Endothelial cell of umbilical vein (primary cell): ENCODE data around the gene TTI1. TPM values are rescaled to one million over a fixed set of nuclear protein-coding genes. Genes with fewer than 3 reads are reported as not detected.

ENCODE experiments used
- BruUV-seq: library from RNA; stranded (reverse); fragments of 400-500 nt; replicated peaks from 2 replicates; lab custom pipeline; 2021; lab: Mats Ljungman, UMichigan
- CTCF ChIA-PET: fragments of 300-600, 350-600 bp; sonication (Branson Sonifier 250); formaldehyde crosslinking; loops from one replicate; lab custom pipeline; 2021; ENCODE audit warnings: antibody characterized with exemption, inconsistent platforms; lab: Charles Lee
- POLR2A ChIA-PET: fragments of 300-600, 350-600 bp; sonication (Branson Sonifier 250); formaldehyde crosslinking; loops from one replicate; lab custom pipeline; 2021; ENCODE audit warnings: antibody characterized with exemption, inconsistent platforms; lab: Charles Lee
- DNase-seq: peaks from one replicate; pipeline ENCODE4 v3.0.0-alpha.2; 2011; ENCODE audit warnings: low read depth, low spot score
- FAIRE-seq: peaks from 2 replicates; lab custom pipeline; 2011; peaks lifted over from hg19 to GRCh38; lab: Jason Lieb, UNC
- H2AFZ ChIP-seq: 2 replicates; pipeline ENCODE4 v1.6.0; 2012; ENCODE audit warnings: low read depth, low read length, control low read depth, inconsistent platforms
- H3K27ac ChIP-seq: 2 replicates; pipeline ENCODE4 v1.5.1; 2011; ENCODE audit warnings: low read depth, mild to moderate bottlenecking, control low read depth, low read length, moderate library complexity; ENCODE audit not compliant: insufficient read depth
- H3K27me3 ChIP-seq, 2 experiments: 2 replicates each; pipeline versions ENCODE4 v1.6.0 to v1.6.1; 2011; ENCODE audit warnings: low read length in 2 of 2, mixed read lengths in 1 of 2; ENCODE audit not compliant: control insufficient read depth in 2 of 2, insufficient read depth in 2 of 2
- H3K36me3 ChIP-seq, 2 experiments: 2 replicates in 1 of 2; 3 replicates in 1 of 2; pipeline ENCODE4 v1.5.1; 2011; ENCODE audit warnings: low read length in 2 of 2, mild to moderate bottlenecking in 1 of 2, moderate library complexity in 1 of 2; ENCODE audit not compliant: control insufficient read depth in 2 of 2, insufficient read depth in 2 of 2; ENCODE audit errors: extremely low read depth in 1 of 2
- H3K4me1 ChIP-seq: 3 replicates; pipeline ENCODE4 v1.5.1; 2011; ENCODE audit warnings: mild to moderate bottlenecking, low read length; ENCODE audit not compliant: control insufficient read depth, insufficient read depth; ENCODE audit errors: extremely low read depth
- H3K4me2 ChIP-seq: 2 replicates; pipeline ENCODE4 v1.6.1; 2011; ENCODE audit warnings: low read length, control low read depth, mixed read lengths; ENCODE audit not compliant: insufficient read depth
- H3K4me3 ChIP-seq, 3 experiments: fragments of 200-600 bp in 1 of 3; sonication (generic), shearing (Covaris generic) in 1 of 3; replicated peaks in 1 of 3; 2 replicates each; pipeline ENCODE4 v1.5.1; 2011 to 2016; ENCODE audit warnings: control low read depth in 3 of 3, low read length in 3 of 3, mild to moderate bottlenecking in 2 of 3, inconsistent platforms in 1 of 3, low read depth in 1 of 3, moderate library complexity in 1 of 3; ENCODE audit not compliant: insufficient read depth in 1 of 3
- H3K79me2 ChIP-seq: 2 replicates; pipeline ENCODE4 v1.6.0; 2012; ENCODE audit warnings: low read length, inconsistent platforms; ENCODE audit not compliant: control insufficient read depth, insufficient read depth
- H3K9ac ChIP-seq: replicated peaks from 2 replicates; pipeline ENCODE3; 2011; ENCODE audit warnings: low read length, control low read depth; ENCODE audit not compliant: insufficient read depth; ENCODE audit errors: extremely low read depth
- H3K9me1 ChIP-seq: replicated peaks from 3 replicates; pipeline ENCODE4 v1.6.0; 2011; ENCODE audit warnings: mild to moderate bottlenecking, low read length; ENCODE audit not compliant: control insufficient read depth, insufficient read depth; ENCODE audit errors: extremely low read depth
- H3K9me3 ChIP-seq: replicated peaks from 2 replicates; pipeline ENCODE4 v1.5.1; 2012; ENCODE audit warnings: low read length, inconsistent platforms; ENCODE audit not compliant: control insufficient read depth, insufficient read depth
- H4K20me1 ChIP-seq: replicated peaks from 2 replicates; pipeline ENCODE3; 2011; ENCODE audit warnings: mild to moderate bottlenecking, low read length; ENCODE audit not compliant: control insufficient read depth, insufficient read depth; ENCODE audit errors: extremely low read depth
- CTCF ChIP-seq, 2 donors: IDR thresholded peaks; 1 replicate in 1 of 2; 2 replicates in 1 of 2; pipeline ENCODE4 v1.5.1; 2011; ENCODE audit warnings: low read length in 2 of 2, mild to moderate bottlenecking in 2 of 2, moderate library complexity in 2 of 2, control low read depth in 1 of 2, inconsistent platforms in 1 of 2, low read depth in 1 of 2; ENCODE audit not compliant: insufficient read depth in 1 of 2; ENCODE audit errors: extremely low read depth in 1 of 2
- EZH2 ChIP-seq: IDR thresholded peaks from 2 replicates; pipeline ENCODE4 v1.6.1; 2012; ENCODE audit warnings: borderline replicate concordance, low read depth, mild to moderate bottlenecking, moderate library complexity, low read length, inconsistent platforms; ENCODE audit not compliant: severe bottlenecking
- FOS ChIP-seq: IDR thresholded peaks from 2 replicates; pipeline ENCODE4 v1.6.1; 2011; ENCODE audit warnings: mild to moderate bottlenecking, low read length, moderate library complexity, borderline replicate concordance; ENCODE audit not compliant: insufficient read depth
- GATA2 ChIP-seq: IDR thresholded peaks from 2 replicates; pipeline ENCODE4 v1.7.0; 2011; ENCODE audit warnings: low read depth, mild to moderate bottlenecking, moderate library complexity, mixed read lengths, low read length; ENCODE audit not compliant: insufficient read length, insufficient read depth
- JUN ChIP-seq: IDR thresholded peaks from 2 replicates; pipeline ENCODE4 v1.6.1; 2011; ENCODE audit warnings: borderline replicate concordance, low read depth; ENCODE audit not compliant: insufficient read length, insufficient read depth
- MYC ChIP-seq: IDR thresholded peaks from one replicate; pipeline ENCODE4 v1.6.1; 2011; ENCODE audit warnings: mild to moderate bottlenecking, low read depth, low read length
- POLR2A ChIP-seq: IDR thresholded peaks from 2 replicates; pipeline ENCODE4 v1.6.1; 2012; ENCODE audit warnings: low read depth, mild to moderate bottlenecking, control low read depth, low read length
- POLR2AphosphoS5 ChIP-seq: IDR thresholded peaks from 2 replicates; pipeline ENCODE4 v1.6.1; 2012; ENCODE audit warnings: low read depth, mild to moderate bottlenecking, control low read depth, low read length, moderate library complexity; ENCODE audit not compliant: insufficient read depth
- dilution Hi-C: fragments of 300-500 bp; cut with MboI; formaldehyde crosslinking; loops from one replicate; pipeline ENCODE4 v1.15.0; 2019; ENCODE audit warnings: low sequenced_read_pairs; ENCODE audit not compliant: extremely low pct_ligation_motif_present
- intact Hi-C: fragments of 100-400 bp; cut with micrococcal nuclease; formaldehyde crosslinking; loops from one replicate; pipeline ENCODE4 v1.10.0; 2022
- polyA plus RNA-seq, 4 experiments: library from polyadenylated mRNA; depleted of rRNA in 3 of 4; stranded (reverse) in 3 of 4; unstranded in 1 of 4; fragments of >200 nt; gene quantifications; 2 replicates each; pipeline versions ENCODE4 v1.2.1 to v1.2.3, GENCODE V29; 2011 to 2012; ENCODE audit warnings: missing spikeins in 1 of 4
- total RNA-seq: library from RNA; stranded (reverse); gene quantifications from 2 replicates; pipeline ENCODE4 v1.2.3, GENCODE V29; 2021
- TF ChIP-seq, protein P1 (sequence below): IDR thresholded peaks from 2 replicates; pipeline ENCODE4 v1.6.1; 2011; ENCODE audit not compliant: insufficient read depth, insufficient read length

TTI1 gene
- total and polyA plus RNA-seq, 2 donors (not counting 3 experiments of a cell fraction or from before 2014, with no cell fraction given) = 13.2 to 23.2 TPM

DNA sequence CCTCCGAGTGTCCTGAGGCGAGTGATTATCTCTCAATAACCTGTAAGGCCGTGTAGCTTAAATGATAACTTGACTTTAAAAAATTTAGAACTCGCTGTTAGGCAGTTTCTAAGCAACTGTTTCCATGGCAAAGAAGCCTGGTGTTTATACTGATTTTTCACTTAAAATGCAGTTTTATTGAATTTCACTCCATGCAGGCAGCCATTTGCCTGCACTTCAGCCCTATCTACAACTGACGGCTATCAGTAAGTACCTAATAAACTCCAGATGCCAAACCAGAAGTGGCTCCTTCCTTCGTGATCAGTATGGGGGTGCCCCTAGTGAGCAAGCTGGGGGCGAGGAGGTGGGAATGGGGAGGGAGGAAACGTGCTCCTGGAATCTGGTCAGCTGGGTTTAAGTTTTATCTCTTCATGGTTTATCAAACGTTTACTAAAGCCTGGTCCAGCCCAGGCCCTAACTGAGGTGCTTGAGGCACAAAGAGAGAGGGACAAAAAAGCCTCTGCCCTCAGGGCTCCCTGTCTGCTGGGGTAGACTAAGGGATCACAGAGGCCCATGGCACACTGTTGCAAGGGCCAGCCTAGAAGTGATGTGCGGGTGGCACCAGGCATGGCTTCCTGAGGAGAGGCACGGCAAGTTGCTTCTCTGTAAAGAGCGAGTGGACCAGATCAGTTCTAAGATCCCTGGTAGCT is 45.5 kb downstream of the TTI1 start:
- dilution Hi-C loops (no loop called here), intact Hi-C loops (no loop called here)
- Histone ChIP-seq H3K27ac (no peak overlapping the region), H3K4me2 (no peak overlapping the region), H3K36me3 (peaks cover 0 to 2% of the 10 kb centered on the region in 2 experiments), H3K27me3 (no peaks in the 10 kb centered on the region), H3K9me3 (no peaks in the 10 kb centered on the region), H3K4me3 (no peak overlapping the region), H3K9ac (no peak overlapping the region), H3K9me1 (no peaks in the 10 kb centered on the region), H3K79me2 (no peaks in the 10 kb centered on the region), H4K20me1 (no peaks in the 10 kb centered on the region), H2AFZ (no peak overlapping the region), H3K4me1 (peaks cover 24% of the 10 kb centered on the region)
- ChIA-PET POLR2A (no interaction called here), CTCF (no interaction called here)
- BruUV-seq = no TSS peak
- DNase-seq (no peak), FAIRE-seq (no peak)
- TF ChIP-seq EZH2 (no peak), POLR2A (no peak), JUN (no peak), GATA2 (no peak), FOS (no peak), CTCF (IDR thresholded peaks at IDR 0.05; ENCODE audit: extremely low read depth in 1 of 2, insufficient read depth in 1 of 2, low read depth in 1 of 2, low read length in 2 of 2) (no peak), POLR2AphosphoS5 (no peak), MYC (no peak)
- TF ChIP-seq, protein P1, sequence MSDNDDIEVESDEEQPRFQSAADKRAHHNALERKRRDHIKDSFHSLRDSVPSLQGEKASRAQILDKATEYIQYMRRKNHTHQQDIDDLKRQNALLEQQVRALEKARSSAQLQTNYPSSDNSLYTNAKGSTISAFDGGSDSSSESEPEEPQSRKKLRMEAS = no peak
